GM12892 (cell line): ENCODE data around the gene KRTAP5-1.

Source experiments
- DNase-seq: peaks from one replicate; pipeline ENCODE4 v3.0.0; 2011; ENCODE audit not compliant: insufficient read length
- FAIRE-seq: peaks from 2 replicates; lab custom pipeline; 2011; peaks lifted over from hg19 to GRCh38; lab: Jason Lieb, UNC
- POLR2A ChIP-seq: IDR thresholded peaks from 2 replicates; pipeline ENCODE4 v1.6.1; 2011; ENCODE audit warnings: low read depth, low read length, control low read depth
- POLR2AphosphoS5 ChIP-seq: IDR thresholded peaks from 2 replicates; pipeline ENCODE4 v1.6.1; 2011; ENCODE audit warnings: low read depth, low read length, control low read depth
- TAF1 ChIP-seq: IDR thresholded peaks from 2 replicates; pipeline ENCODE4 v1.6.1; 2011; ENCODE audit warnings: low read depth, mild to moderate bottlenecking, control low read depth, low read length, borderline replicate concordance

KRTAP5-1 gene

DNA sequence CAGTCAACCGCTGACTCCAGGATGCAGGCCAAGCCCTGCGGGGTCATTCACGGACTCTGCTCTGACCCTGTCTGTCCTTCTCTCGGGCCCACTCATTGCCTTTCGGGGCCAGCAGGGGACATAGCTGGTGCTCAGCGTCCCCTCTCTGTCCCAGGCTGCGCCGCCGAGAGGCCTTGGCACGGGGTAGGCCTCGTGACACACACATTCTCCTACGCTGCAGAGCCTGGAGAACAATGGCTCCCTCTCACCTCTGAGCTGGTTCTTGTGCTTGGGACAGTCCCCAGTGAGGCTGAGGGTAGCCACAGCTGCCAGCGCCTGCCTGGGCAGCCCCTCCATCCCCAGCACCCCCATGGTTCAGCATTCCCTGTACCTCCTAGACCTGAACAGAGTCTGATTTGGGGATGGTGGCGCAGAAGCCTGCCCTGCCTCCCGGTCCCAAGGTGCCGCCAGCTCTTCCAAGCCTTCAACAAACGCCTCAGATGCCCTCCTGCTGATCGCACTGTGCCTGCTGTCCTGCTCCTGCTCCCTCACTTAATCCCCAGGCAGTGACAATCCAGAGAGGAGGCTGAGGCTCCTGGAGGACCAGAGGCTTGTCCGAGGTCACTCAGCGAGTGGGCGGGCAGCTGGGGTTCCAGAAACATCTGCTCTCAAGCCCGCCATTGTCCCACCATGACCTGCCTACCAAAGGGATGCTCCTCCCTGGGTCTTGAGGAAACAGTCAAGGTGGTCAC lies 43.4 kb downstream of the KRTAP5-1 start:
- DNase-seq (no peak), FAIRE-seq (no peak)
- no peak for TF ChIP-seq TAF1
- TF ChIP-seq POLR2A = no peak
- no peak for TF ChIP-seq POLR2AphosphoS5

DNA sequence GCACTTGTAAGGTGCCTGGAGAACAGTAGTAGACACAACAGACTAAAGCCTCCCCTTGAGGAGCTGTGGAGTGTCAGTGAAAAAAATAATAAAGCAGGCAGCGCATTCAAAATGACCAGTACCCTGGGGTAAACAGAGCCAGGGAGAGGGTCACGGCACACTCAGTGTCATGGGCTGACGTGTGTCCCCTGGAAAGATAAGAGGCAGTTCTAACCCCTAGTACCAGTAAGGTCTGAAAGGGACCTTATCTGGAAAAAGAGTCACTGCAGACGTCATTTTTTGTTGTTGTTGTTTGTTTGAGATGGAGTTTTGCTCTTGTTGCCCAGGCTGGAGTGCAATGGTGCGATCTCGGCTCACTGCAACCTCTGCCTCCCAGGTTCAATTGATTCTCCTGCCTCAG lies 45.0 kb downstream of the KRTAP5-1 start:
- DNase-seq (no peak), FAIRE-seq (no peak)
- TF ChIP-seq POLR2AphosphoS5 = no peak
- no peak for TF ChIP-seq TAF1

DNA sequence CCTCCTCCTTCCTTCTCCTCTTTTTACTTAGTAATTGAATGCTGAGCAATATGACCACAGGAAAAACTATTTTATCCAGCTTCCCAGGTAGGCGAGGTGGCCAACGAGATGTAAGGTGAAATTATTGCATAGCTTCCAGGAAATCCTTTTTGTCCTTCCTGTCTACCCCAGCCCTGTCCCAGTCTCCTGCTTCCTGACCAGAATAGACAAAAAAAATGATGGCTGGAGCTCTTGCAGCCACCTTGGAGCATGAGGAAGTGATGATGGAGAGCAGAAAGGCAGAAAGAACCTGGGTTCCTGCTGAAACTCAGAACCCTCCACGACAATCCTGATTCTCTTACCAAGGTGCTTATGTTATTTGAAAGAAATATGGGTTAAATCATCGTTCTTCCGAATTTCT lies 46.9 kb downstream of the KRTAP5-1 start:
- FAIRE-seq (no peak), DNase-seq (no peak)
- no peak for TF ChIP-seq POLR2A
- TF ChIP-seq TAF1 = no peak
- TF ChIP-seq POLR2AphosphoS5 = no peak

DNA sequence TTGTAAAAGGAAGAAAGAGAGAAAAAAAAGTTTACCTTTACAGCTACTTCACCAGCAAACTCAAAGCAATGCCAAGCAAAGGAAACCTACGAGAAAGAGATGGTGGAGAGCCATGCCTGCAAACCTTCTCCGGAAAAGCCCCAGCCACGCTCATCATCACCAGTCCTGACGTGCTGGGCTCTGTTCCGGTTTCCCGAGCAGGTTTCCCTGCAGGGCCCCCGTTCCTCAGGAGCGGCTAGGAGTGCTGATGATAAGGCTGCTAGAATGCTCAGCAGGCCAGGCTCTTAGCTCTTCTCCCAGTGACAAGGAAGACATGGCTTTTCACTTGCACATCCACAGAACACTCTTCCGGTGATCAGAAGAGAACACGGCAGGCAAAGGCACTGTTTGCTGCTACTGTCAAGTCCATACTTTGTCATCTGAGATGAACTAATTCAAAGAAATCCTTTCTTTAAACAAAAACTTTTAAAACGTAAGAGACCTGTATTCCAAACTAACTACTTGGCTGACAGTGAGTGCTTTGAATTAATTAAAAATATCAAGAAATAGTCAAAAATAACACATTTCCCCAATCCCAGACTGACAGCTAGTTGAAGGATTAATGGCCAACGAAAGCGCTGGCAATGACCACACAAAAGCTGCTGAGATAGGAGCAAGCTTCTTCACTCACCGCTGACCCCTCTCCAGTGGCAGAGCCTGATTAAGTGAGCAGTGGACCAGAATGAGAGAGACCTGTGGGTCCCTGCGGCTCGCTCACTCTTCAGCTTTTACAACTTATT lies 48.8 kb downstream of the KRTAP5-1 start:
- FAIRE-seq = no peak
- TF ChIP-seq POLR2A (no peak), TAF1 (no peak), POLR2AphosphoS5 (no peak)
- DNase-seq = no peak

DNA sequence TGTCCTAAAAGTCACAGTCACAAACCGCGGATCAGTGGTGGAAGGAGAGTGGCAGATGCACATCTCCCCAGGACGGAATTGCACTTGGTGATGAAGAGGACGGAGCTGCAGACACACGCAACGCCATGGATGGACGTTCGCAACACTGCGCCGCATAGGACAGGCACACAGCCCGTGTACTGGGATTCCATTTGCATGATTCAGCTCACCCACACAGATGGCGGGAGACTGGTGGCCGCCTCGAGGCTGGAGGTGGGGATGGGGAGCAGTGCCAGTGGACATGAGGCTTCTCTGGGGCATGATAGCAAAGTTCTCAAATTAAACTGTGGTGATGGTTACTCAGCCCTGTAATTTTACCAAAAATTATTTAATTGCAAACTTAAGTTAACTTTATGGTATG lies 50.4 kb downstream of the KRTAP5-1 start:
- FAIRE-seq (no peak), DNase-seq (no peak)
- TF ChIP-seq POLR2AphosphoS5 (no peak), POLR2A (no peak), TAF1 (no peak)
